Nephron (organoid): ENCODE data around the gene CABLES2.

Experiments used
- H3K27ac Mint-ChIP-seq, 3 experiments: 2 replicates each; pipeline ENCODE4 v1.8.0; 2020; ENCODE audit warnings: mixed read lengths in 3 of 3, mild to moderate bottlenecking in 2 of 3, moderate library complexity in 1 of 3
- H3K27me3 Mint-ChIP-seq: 2 replicates; pipeline ENCODE4 v1.8.0; 2021; ENCODE audit warnings: low read depth, mild to moderate bottlenecking, moderate library complexity, mixed read lengths
- H3K36me3 Mint-ChIP-seq: 2 replicates; pipeline ENCODE4 v1.8.0; 2020; ENCODE audit warnings: low read depth, mixed read lengths
- H3K4me1 Mint-ChIP-seq: 2 replicates; pipeline ENCODE4 v1.8.0; 2020; ENCODE audit warnings: mixed read lengths
- H3K4me3 Mint-ChIP-seq, 3 experiments: 2 replicates each; pipeline ENCODE4 v1.8.0; 2020; ENCODE audit warnings: mild to moderate bottlenecking in 3 of 3, mixed read lengths in 3 of 3, moderate library complexity in 2 of 3
- H3K9me3 Mint-ChIP-seq: 2 replicates; pipeline ENCODE4 v1.8.0; 2020; ENCODE audit warnings: mixed read lengths
- TF ChIP-seq, protein P1 (sequence below), 3 experiments: fragments of 200-600 bp; sonication (generic); IDR thresholded peaks; one replicate each; pipeline ENCODE4 v1.5.0; 2021; ENCODE audit warnings: antibody characterized with exemption in 3 of 3; ENCODE audit not compliant: unreplicated experiment in 3 of 3

Gene CABLES2

DNA sequence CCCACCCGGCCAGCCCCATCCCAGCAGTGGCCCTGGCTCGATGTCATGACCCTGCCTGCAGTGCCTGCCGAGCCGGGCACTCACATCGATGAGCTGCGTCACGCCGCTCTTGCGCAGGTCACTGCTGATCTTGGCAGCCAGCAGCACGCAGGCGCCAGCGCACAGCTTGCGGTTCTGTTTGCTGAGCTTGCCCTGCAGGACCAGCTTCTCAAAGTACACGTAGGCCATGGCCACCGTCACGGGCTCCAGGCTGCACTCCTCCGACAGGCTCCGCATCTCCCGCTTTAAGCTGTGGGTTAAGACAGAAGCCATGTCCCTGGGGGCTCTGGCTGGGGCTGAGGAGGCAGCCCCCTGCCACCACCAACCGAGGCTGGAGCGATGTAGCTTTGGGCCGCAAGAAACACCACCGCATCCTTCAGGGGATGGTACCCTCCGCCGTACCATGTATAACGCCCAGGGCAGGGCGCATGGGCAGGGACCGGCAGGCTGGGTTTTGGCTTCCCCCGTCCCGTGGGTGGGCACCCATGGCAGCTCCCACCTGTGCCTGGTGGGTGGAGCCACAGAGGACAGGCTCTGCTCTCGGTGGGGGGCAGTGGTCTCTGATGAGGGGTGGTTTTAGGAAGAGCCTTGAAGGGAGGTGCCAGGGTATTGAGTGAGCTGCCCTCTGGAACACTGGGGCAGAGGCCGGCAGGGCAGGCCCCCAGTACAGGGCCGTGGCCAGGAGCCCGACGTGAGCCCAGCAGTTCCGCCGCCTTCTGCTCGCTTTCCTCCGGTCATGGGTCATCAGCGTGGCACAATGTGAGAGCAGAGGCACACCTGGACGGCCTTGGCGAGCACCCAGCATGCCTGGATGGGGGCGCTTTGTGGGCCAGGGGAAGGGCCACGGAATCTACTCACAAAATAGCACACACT, 15.7 kb downstream of the CABLES2 start:
- H3K4me1 Mint-ChIP-seq: peaks cover 21% of the 10 kb centered on the region
- H3K27ac Mint-ChIP-seq: no peak overlapping the region
- H3K36me3 Mint-ChIP-seq: peaks cover 28% of the 10 kb centered on the region
- no peaks in the 10 kb centered on the region for H3K9me3 Mint-ChIP-seq
- no peak overlapping the region for H3K4me3 Mint-ChIP-seq
- H3K27me3 Mint-ChIP-seq: no peaks in the 10 kb centered on the region
- TF ChIP-seq, protein P1, sequence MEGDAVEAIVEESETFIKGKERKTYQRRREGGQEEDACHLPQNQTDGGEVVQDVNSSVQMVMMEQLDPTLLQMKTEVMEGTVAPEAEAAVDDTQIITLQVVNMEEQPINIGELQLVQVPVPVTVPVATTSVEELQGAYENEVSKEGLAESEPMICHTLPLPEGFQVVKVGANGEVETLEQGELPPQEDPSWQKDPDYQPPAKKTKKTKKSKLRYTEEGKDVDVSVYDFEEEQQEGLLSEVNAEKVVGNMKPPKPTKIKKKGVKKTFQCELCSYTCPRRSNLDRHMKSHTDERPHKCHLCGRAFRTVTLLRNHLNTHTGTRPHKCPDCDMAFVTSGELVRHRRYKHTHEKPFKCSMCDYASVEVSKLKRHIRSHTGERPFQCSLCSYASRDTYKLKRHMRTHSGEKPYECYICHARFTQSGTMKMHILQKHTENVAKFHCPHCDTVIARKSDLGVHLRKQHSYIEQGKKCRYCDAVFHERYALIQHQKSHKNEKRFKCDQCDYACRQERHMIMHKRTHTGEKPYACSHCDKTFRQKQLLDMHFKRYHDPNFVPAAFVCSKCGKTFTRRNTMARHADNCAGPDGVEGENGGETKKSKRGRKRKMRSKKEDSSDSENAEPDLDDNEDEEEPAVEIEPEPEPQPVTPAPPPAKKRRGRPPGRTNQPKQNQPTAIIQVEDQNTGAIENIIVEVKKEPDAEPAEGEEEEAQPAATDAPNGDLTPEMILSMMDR (IDR thresholded peaks at IDR 0.05; ENCODE audit: unreplicated experiment in 3 of 3): no peak

DNA sequence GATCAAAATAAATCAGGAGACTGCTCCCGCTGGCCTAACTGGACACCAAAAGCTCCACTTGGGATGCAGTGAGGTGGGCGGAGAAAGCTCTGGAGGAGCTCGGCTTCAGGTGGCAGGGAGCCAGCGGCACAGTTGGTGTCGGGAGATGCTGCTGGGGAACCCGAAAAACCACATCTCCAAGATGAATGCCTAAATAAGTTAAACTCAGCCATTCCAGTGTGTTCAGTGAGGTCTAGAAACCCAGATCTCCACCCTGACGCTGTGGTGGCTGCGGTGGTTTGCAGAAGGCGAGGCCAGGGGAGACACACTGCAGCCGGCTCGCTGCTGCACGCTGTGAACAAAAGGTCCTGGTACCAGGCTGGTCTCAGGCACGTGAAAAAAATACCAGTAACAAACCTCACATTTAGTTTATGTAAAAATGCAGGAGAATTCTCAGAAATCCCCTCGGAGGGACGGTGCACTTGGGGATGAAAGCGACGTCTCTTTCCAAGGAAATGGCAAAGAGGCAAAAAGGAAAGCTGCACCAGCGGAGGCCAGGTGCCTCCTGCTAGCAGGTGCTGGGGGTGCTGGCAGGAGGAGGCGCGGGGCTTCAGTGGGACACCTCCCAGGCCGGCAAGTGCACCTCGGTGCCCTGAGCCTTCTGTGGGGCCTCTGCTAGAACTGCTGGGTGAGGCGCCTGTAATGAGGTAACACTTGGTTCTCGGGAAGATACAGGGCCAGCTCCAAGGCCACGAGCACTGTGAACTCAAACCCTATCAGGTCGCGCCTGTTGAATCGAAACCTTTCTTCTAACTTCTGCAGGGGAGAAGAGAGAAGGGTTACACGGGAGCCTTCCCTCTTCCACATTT, 16.5 kb downstream of the CABLES2 start:
- Mint-ChIP-seq H3K36me3 (peaks cover 28% of the 10 kb centered on the region), H3K9me3 (no peaks in the 10 kb centered on the region), H3K4me1 (peaks cover 26% of the 10 kb centered on the region), H3K27me3 (no peaks in the 10 kb centered on the region), H3K4me3 (peak overlapping the region in 2 of 3 experiments; percentile 42 to 54), H3K27ac (peak overlapping the region in 1 of 3 experiments; percentile 40)
- TF ChIP-seq, protein P1 (IDR thresholded peaks at IDR 0.05; ENCODE audit: unreplicated experiment in 3 of 3): no peak

DNA sequence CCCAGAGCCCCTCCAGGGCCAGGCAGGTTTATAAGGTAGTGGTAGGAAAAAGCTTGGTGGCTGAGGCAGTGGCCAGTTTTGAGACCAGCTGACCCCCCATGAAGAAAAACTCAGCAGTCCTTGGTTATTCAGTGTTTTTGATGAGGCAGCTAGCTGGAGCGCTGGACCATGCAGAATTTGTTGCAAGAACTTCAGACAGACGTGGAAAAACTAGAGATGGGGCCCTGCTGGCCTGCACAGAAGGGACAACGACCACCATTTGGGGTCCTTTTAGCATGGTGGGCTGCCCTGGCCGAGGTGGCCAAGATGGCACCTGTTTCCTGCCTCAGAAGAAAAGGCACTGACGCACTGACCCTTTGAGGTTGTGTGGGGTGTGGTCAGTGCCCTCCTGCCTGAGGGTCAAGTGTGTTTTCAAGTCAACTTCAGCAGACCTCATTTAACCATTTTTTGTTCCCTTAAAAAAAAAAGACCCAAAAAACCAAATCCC, 17.4 kb downstream of the CABLES2 start:
- H3K36me3 Mint-ChIP-seq: peaks cover 28% of the 10 kb centered on the region
- H3K9me3 Mint-ChIP-seq: no peaks in the 10 kb centered on the region
- no peak overlapping the region for H3K27ac Mint-ChIP-seq
- H3K27me3 Mint-ChIP-seq: no peaks in the 10 kb centered on the region
- peak overlapping the region; percentile 40 to 95 (median 93) for H3K4me3 Mint-ChIP-seq
- TF ChIP-seq, protein P1 (IDR thresholded peaks at IDR 0.05; ENCODE audit: unreplicated experiment in 3 of 3): no peak
- peaks cover 32% of the 10 kb centered on the region for H3K4me1 Mint-ChIP-seq

DNA sequence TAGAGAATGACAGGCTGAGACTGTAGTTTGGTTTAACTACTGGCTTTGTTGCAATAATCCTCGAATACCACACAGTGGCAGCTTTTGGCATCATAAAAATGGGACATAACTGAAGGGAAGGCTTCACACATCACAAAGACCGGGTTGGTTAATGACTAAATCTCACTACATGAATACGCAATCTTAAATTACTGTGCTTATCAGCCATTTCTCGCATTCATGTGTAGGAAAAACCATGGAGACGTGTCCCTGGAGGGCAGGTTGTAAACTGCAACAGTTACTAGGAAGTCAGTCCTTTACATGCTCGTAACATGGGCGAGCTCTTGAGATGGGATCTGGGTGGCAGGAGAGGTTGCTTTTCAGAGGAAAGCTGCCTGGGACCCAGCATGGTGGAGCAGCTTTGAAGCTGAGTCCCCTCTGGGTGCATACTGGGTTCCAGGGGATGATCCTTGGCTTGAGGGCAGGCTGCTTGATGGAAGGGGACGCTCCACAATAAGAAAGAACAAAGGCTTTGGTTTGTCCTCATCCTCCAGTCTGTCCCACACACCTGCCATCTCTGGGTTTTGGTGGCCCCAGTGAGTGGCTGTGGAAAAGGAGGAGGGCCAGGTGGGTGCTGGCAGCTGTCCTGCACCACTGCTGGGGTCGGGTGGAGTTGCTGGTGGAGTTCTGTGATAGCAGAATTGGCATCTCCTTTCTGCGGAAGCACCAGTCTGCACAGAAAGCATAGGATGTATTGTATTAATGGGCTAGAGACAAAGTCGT, 18.1 kb downstream of the CABLES2 start:
- Mint-ChIP-seq H3K4me1 (peaks cover 32% of the 10 kb centered on the region), H3K9me3 (no peaks in the 10 kb centered on the region), H3K4me3 (peak overlapping the region; percentile 91 to 95 (median 93)), H3K27me3 (no peaks in the 10 kb centered on the region), H3K36me3 (peaks cover 28% of the 10 kb centered on the region), H3K27ac (peak overlapping the region in 2 of 3 experiments; percentile 14 to 52)
- TF ChIP-seq, protein P1 (IDR thresholded peaks at IDR 0.05; ENCODE audit: unreplicated experiment in 3 of 3): no peak

DNA sequence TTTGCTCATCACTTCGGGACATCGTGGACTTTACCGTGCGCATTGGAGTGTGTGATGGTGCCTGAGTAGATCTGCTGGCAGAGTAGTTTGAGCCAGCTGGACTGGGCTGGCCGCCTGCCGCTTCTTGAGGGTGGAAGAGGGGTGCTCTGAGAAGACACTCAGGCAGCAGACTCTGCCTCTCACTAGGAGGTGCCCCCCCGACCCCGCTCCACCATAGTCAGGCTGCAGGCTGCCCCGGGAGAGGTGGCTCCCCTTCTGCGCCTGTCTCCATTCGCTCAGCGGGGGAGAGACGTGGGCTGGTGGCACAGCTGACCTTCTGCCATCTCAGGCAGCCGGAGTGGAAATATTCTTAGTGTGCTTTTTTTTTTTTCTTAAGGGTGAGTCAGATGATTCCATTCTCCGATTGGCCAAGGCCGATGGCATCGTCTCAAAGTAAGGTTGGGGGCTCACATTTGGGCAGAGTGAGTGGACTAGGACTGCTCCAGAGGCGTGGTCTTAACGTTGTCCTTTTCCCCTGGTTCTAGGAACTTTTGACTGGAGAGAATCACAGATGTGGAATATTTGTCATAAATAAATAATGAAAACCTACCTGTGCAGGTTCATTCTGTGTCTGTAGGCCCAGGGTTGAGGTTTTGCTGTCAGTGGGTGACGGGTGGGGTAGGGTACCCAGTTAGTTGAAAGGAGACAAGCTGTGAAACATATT, 19.0 kb downstream of the CABLES2 start:
- TF ChIP-seq, protein P1 (IDR thresholded peaks at IDR 0.05; ENCODE audit: unreplicated experiment in 3 of 3): no peak
- H3K9me3 Mint-ChIP-seq: no peaks in the 10 kb centered on the region
- H3K27me3 Mint-ChIP-seq: no peaks in the 10 kb centered on the region
- peaks cover 28% of the 10 kb centered on the region for H3K36me3 Mint-ChIP-seq
- peak overlapping the region in 2 of 3 experiments; percentile 44 to 80 for H3K27ac Mint-ChIP-seq
- H3K4me3 Mint-ChIP-seq: peak overlapping the region; percentile 91 to 95 (median 93)
- peaks cover 32% of the 10 kb centered on the region for H3K4me1 Mint-ChIP-seq
